HEK293 (cell line): ENCODE data around the gene ITPR2.

Experiments used
- CTCF ChIA-PET: fragments of 350-600 bp; formaldehyde crosslinking; extraction: SDS; loops from one replicate; lab custom pipeline; 2021; ENCODE audit warnings: antibody characterized with exemption; lab: Yijun Ruan, JAX
- POLR2A ChIA-PET: fragments of 300-600 bp; formaldehyde crosslinking; extraction: SDS; loops from one replicate; lab custom pipeline; 2020; ENCODE audit warnings: antibody characterized with exemption, inconsistent platforms; lab: Yijun Ruan, JAX
- H3K27ac ChIP-seq: fragments of 200-500 bp; sonication (Bioruptor generic); 2 replicates; pipeline ENCODE4 v1.5.1; 2014; ENCODE audit warnings: low read depth, low read length, control low read depth, inconsistent platforms; ENCODE audit errors: extremely low read depth
- H3K36me3 ChIP-seq, 2 experiments: fragments of 200-500 bp in 1 of 2; sonication (Bioruptor generic) in 1 of 2; 1 replicate in 1 of 2; 2 replicates in 1 of 2; pipeline ENCODE4 v1.5.1; 2014 to 2017; ENCODE audit warnings: inconsistent platforms in 2 of 2, low read length in 2 of 2; ENCODE audit not compliant: control insufficient read depth in 2 of 2, insufficient read depth in 1 of 2
- H3K4me1 ChIP-seq: fragments of 200-500 bp; sonication (Bioruptor generic); 2 replicates; pipeline ENCODE4 v1.5.1; 2014; ENCODE audit warnings: mild to moderate bottlenecking, low read length, inconsistent platforms; ENCODE audit not compliant: control insufficient read depth, insufficient read depth
- H3K4me3 ChIP-seq: 2 replicates; pipeline ENCODE4 v1.5.1; 2011; ENCODE audit warnings: low read depth, mild to moderate bottlenecking, control low read depth, low read length, moderate library complexity
- H3K9me3 ChIP-seq: fragments of 200-500 bp; sonication (Bioruptor generic); 2 replicates; pipeline ENCODE4 v1.5.1; 2014; ENCODE audit warnings: low read depth, low read length, inconsistent platforms; ENCODE audit not compliant: control insufficient read depth, insufficient read depth
- AEBP2 ChIP-seq: fragments of 450-650 bp; formaldehyde crosslinking; IDR thresholded peaks from 2 replicates; pipeline ENCODE4 v1.5.1; 2016; ENCODE audit warnings: missing biosample characterization, missing genetic modification characterization, borderline replicate concordance
- BCL11A ChIP-seq: fragments of 450-650 bp; formaldehyde crosslinking; IDR thresholded peaks from 2 replicates; pipeline ENCODE4 v1.5.1; 2016; ENCODE audit warnings: low read depth, missing biosample characterization, missing genetic modification characterization
- BCL11B ChIP-seq: fragments of 450-650 bp; formaldehyde crosslinking; IDR thresholded peaks from 2 replicates; pipeline ENCODE4 v1.5.1; 2016; ENCODE audit warnings: low read depth, missing biosample characterization, missing genetic modification characterization
- EGR2 ChIP-seq: fragments of 450-650 bp; formaldehyde crosslinking; IDR thresholded peaks from 2 replicates; pipeline ENCODE4 v1.5.1; 2016; ENCODE audit warnings: low read depth, missing biosample characterization, missing genetic modification characterization
- ELK4 ChIP-seq: IDR thresholded peaks from 2 replicates; pipeline ENCODE4 v1.6.1; 2011; ENCODE audit warnings: mild to moderate bottlenecking, low read depth, low read length, borderline replicate concordance
- GLIS1 ChIP-seq: fragments of 450-650 bp; formaldehyde crosslinking; IDR thresholded peaks from 2 replicates; pipeline ENCODE4 v1.5.1; 2016; ENCODE audit warnings: missing biosample characterization, missing genetic modification characterization
- HIC1 ChIP-seq: fragments of 450-650 bp; formaldehyde crosslinking; IDR thresholded peaks from 2 replicates; pipeline ENCODE4 v1.5.1; 2016; ENCODE audit warnings: missing biosample characterization, missing genetic modification characterization
- KLF10 ChIP-seq: fragments of 450-650 bp; IDR thresholded peaks from 2 replicates; pipeline ENCODE4 v1.5.1; 2018; ENCODE audit warnings: missing biosample characterization, mild to moderate bottlenecking, missing genetic modification characterization
- SP3 ChIP-seq: fragments of 450-650 bp; formaldehyde crosslinking; IDR thresholded peaks from 2 replicates; pipeline ENCODE4 v1.5.1; 2016; ENCODE audit warnings: missing biosample characterization, missing genetic modification characterization
- ZFP37 ChIP-seq: fragments of 450-650 bp; formaldehyde crosslinking; IDR thresholded peaks from 2 replicates; pipeline ENCODE4 v1.5.1; 2016; ENCODE audit warnings: missing biosample characterization, missing genetic modification characterization
- ZFP69B ChIP-seq: fragments of 450-650 bp; formaldehyde crosslinking; IDR thresholded peaks from 2 replicates; pipeline ENCODE4 v1.5.1; 2016; ENCODE audit warnings: missing biosample characterization, missing genetic modification characterization
- ZNF133 ChIP-seq: fragments of 450-650 bp; formaldehyde crosslinking; IDR thresholded peaks from 2 replicates; pipeline ENCODE4 v1.5.1; 2016; ENCODE audit warnings: missing biosample characterization, missing genetic modification characterization
- ZNF16 ChIP-seq: fragments of 450-650 bp; formaldehyde crosslinking; IDR thresholded peaks from 2 replicates; pipeline ENCODE4 v1.5.1; 2016; ENCODE audit warnings: low read depth, missing biosample characterization, missing genetic modification characterization
- ZNF19 ChIP-seq: fragments of 450-650 bp; formaldehyde crosslinking; IDR thresholded peaks from 2 replicates; pipeline ENCODE4; 2016; ENCODE audit warnings: missing biosample characterization, missing genetic modification characterization, low read depth
- ZNF239 ChIP-seq: fragments of 450-650 bp; formaldehyde crosslinking; IDR thresholded peaks from 2 replicates; pipeline ENCODE4 v1.5.1; 2016; ENCODE audit warnings: missing biosample characterization, missing genetic modification characterization
- ZNF24 ChIP-seq: fragments of 450-650 bp; formaldehyde crosslinking; IDR thresholded peaks from 2 replicates; pipeline ENCODE4 v1.5.1; 2016; ENCODE audit warnings: missing biosample characterization, missing genetic modification characterization
- ZNF274 ChIP-seq, 2 experiments: fragments of 200-500 bp in 1 of 2; fragments of 450-650 bp in 1 of 2; sonication (Bioruptor generic) in 1 of 2; formaldehyde crosslinking in 1 of 2; IDR thresholded peaks; 2 replicates each; pipeline versions ENCODE4 v1.5.1 to v1.6.1; 2014 to 2016; ENCODE audit warnings: borderline replicate concordance in 1 of 2, inconsistent platforms in 1 of 2, low read length in 1 of 2, missing biosample characterization in 1 of 2, missing genetic modification characterization in 1 of 2
- ZNF404 ChIP-seq: fragments of 450-650 bp; formaldehyde crosslinking; IDR thresholded peaks from 2 replicates; pipeline ENCODE4 v1.5.1; 2017; ENCODE audit warnings: missing biosample characterization, missing genetic modification characterization
- ZNF488 ChIP-seq: fragments of 450-650 bp; formaldehyde crosslinking; IDR thresholded peaks from 2 replicates; pipeline ENCODE4 v1.5.1; 2016; ENCODE audit warnings: missing biosample characterization, missing genetic modification characterization
- ZNF501 ChIP-seq: fragments of 450-650 bp; formaldehyde crosslinking; IDR thresholded peaks from 2 replicates; pipeline ENCODE4 v1.5.1; 2016; ENCODE audit warnings: missing biosample characterization, missing genetic modification characterization
- ZNF510 ChIP-seq: fragments of 450-650 bp; formaldehyde crosslinking; IDR thresholded peaks from 2 replicates; pipeline ENCODE4 v1.5.1; 2018; ENCODE audit warnings: mild to moderate bottlenecking, missing genetic modification characterization, missing biosample characterization; ENCODE audit not compliant: insufficient replicate concordance
- ZNF514 ChIP-seq: fragments of 450-650 bp; formaldehyde crosslinking; IDR thresholded peaks from 2 replicates; pipeline ENCODE4 v1.5.1; 2016; ENCODE audit warnings: missing biosample characterization, missing genetic modification characterization
- ZNF529 ChIP-seq: fragments of 450-650 bp; formaldehyde crosslinking; IDR thresholded peaks from 2 replicates; pipeline ENCODE4 v1.5.1; 2017; ENCODE audit warnings: missing genetic modification characterization, missing biosample characterization; ENCODE audit not compliant: insufficient replicate concordance
- ZNF544 ChIP-seq: fragments of 450-650 bp; formaldehyde crosslinking; IDR thresholded peaks from 2 replicates; pipeline ENCODE4 v1.5.0; 2017; ENCODE audit warnings: missing biosample characterization, missing genetic modification characterization
- ZNF600 ChIP-seq: fragments of 450-650 bp; formaldehyde crosslinking; IDR thresholded peaks from 2 replicates; pipeline ENCODE4 v1.5.1; 2016; ENCODE audit warnings: missing biosample characterization, missing genetic modification characterization
- ZNF623 ChIP-seq: fragments of 450-650 bp; formaldehyde crosslinking; IDR thresholded peaks from 2 replicates; pipeline ENCODE4 v1.5.1; 2016; ENCODE audit warnings: missing biosample characterization, missing genetic modification characterization
- ZNF626 ChIP-seq: fragments of 450-650 bp; sonication (Bioruptor Pico); formaldehyde crosslinking; IDR thresholded peaks from 2 replicates; pipeline ENCODE4 v1.5.1; 2018; ENCODE audit warnings: missing biosample characterization, missing genetic modification characterization, inconsistent platforms
- ZNF660 ChIP-seq: fragments of 450-650 bp; IDR thresholded peaks from 2 replicates; pipeline ENCODE4 v1.5.1; 2018; ENCODE audit warnings: missing biosample characterization, mild to moderate bottlenecking, missing genetic modification characterization
- ZNF777 ChIP-seq: fragments of 450-650 bp; formaldehyde crosslinking; IDR thresholded peaks from 2 replicates; pipeline ENCODE4 v1.5.1; 2017; ENCODE audit warnings: missing biosample characterization, missing genetic modification characterization, borderline replicate concordance

Gene ITPR2

GRCh38 chr12:26461776-26462175 lies 371.2 kb downstream of the ITPR2 start (continued):
- TF ChIP-seq ZNF510 (tag by site-specific recombination), result no peak
- no peak for TF ChIP-seq ZNF133 (tag by site-specific recombination)

GRCh38 chr12:26460361-26460760 lies 372.6 kb downstream of the ITPR2 start:
- H3K4me3 ChIP-seq, result no peak overlapping the region
- ChIA-PET POLR2A (no interaction called here), CTCF (interaction anchor here (0.6 kb wide), 1 partner anchor 364 kb away, joined by 3 read pairs; no protein-coding TSS in a partner anchor)
- H3K36me3 ChIP-seq, result no peaks in the 10 kb centered on the region
- no peaks in the 10 kb centered on the region for H3K4me1 ChIP-seq
- H3K27ac ChIP-seq, result no peak overlapping the region
- TF ChIP-seq ZNF623 (tag by site-specific recombination) (no peak), ELK4 (no peak), SP3 (tag by site-specific recombination) (no peak), ZNF19 (tag by site-specific recombination) (no peak), ZNF514 (no peak), ZNF777 (tag by site-specific recombination) (no peak), ZNF529 (tag by site-specific recombination) (no peak), EGR2 (tag by site-specific recombination) (no peak), KLF10 (tag by site-specific recombination) (no peak), ZNF274 (IDR thresholded peaks at IDR 0.05; ENCODE audit: low read length) (no peak), ZNF274 (tag by site-specific recombination; IDR thresholded peaks at IDR 0.05; ENCODE audit: borderline replicate concordance) (no peak), ZNF239 (tag by site-specific recombination) (no peak), ZNF626 (tag by site-specific recombination) (no peak), ZNF404 (tag by site-specific recombination) (no peak), ZNF544 (tag by site-specific recombination) (no peak), HIC1 (tag by site-specific recombination) (no peak), ZNF24 (tag by site-specific recombination) (no peak)
- no peaks in the 10 kb centered on the region for H3K9me3 ChIP-seq

- no peaks in the 10 kb centered on the region for H3K9me3 ChIP-seq
- no peak overlapping the region for H3K4me3 ChIP-seq
- no peak overlapping the region for H3K27ac ChIP-seq
- no peaks in the 10 kb centered on the region for H3K4me1 ChIP-seq
- CTCF ChIA-PET, result no interaction called here
- POLR2A ChIA-PET, result no interaction called here
- H3K36me3 ChIP-seq, result no peaks in the 10 kb centered on the region
- TF ChIP-seq ZNF544 (tag by site-specific recombination) (no peak), ZNF660 (tag by site-specific recombination) (no peak), BCL11B (no peak), AEBP2 (tag by site-specific recombination) (no peak), ZNF16 (tag by site-specific recombination) (no peak), ZNF501 (tag by site-specific recombination) (no peak), ZNF488 (no peak), GLIS1 (tag by site-specific recombination) (no peak), BCL11A (tag by site-specific recombination) (no peak), ZFP37 (tag by site-specific recombination) (no peak), ZFP69B (tag by site-specific recombination) (no peak), ZNF600 (no peak)
Observed at GRCh38 chr12:26455936-26456574, 376.9 kb downstream of the ITPR2 start.
